ENCODE measurements around the gene ENOPH1.

The ENOPH1 gene

DNA sequence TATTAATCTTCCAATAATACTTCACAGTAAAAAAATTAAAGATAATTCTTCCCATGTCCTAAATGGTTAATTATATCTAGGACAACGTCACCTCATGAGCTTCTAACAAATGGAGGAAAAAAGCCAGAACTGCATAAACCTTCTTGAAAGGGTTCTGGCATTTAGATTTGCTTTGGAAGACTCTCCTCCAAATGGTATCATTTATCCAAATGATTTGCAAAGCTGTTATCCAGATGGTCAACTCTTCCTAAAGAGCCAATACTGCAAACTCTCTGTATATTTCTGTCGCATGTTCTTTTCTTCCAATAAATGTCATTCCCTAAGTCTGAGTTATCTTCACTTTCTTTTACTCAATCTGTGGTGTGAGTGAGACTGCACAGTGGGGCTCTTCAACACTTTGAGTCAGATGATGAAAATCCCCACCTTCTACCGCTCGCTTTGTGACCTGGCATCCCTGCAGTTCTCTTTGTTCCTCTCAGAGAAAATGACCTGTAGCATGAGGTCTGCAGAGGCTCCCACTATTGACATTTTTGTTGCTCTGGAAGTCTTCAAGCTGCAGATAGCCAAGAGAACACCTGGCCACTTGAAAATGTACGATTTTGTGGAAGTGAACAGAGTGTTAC, 78.5 kb downstream of the ENOPH1 start:
- no peak for DNase-seq (ENCODE audit: low read depth in 3 of 3)

GRCh38 chr4:82510216-82510615, 79.8 kb downstream of the ENOPH1 start:
- DNase-seq (ENCODE audit: low read depth in 3 of 3), result no peak
